IMR-90 (cell line): Measurements from ENCODE around the gene PPP1R9B. TPM values are rescaled to one million over a fixed set of nuclear protein-coding genes. Genes with fewer than 3 reads are reported as not detected.
A peak's percentile ranks its signal among the peaks of the same experiment; 100 is the strongest.

Experiments used
- ATAC-seq: fragments of 200-7000 bp; cut with Tn5 transposase; 2 replicates; pipeline ENCODE4 v1.9.1; 2020; ENCODE audit warnings: low read depth, mild to moderate bottlenecking, moderate library complexity
- BruUV-seq: library from RNA; stranded (reverse); fragments of 400-500 nt; replicated peaks from 2 replicates; lab custom pipeline; 2021; lab: Mats Ljungman, UMichigan
- CTCF ChIA-PET: fragments of 300-600 bp; formaldehyde crosslinking; extraction: SDS; loops from one replicate; lab custom pipeline; 2021; ENCODE audit warnings: antibody characterized with exemption; lab: Yijun Ruan, JAX
- POLR2A ChIA-PET: fragments of 300-600 bp; sonication (Branson Sonifier 250); formaldehyde crosslinking; loops from one replicate; lab custom pipeline; 2022; ENCODE audit warnings: antibody characterized with exemption; ENCODE audit not compliant: unreplicated experiment; lab: Charles Lee
- DNase-seq: peaks from one replicate; pipeline ENCODE4 v3.0.0; 2013
- H2AFZ ChIP-seq: replicated peaks from 2 replicates; pipeline ENCODE3; 2013; ENCODE audit warnings: low read length, mild to moderate bottlenecking; ENCODE audit not compliant: poor library complexity
- H2AK5ac ChIP-seq: 2 replicates; pipeline ENCODE4 v1.6.1; 2013; ENCODE audit warnings: low read depth, low read length, inconsistent platforms
- H2AK9ac ChIP-seq: replicated peaks from 2 replicates; pipeline ENCODE3; 2013; ENCODE audit warnings: mild to moderate bottlenecking, low read depth, low read length, moderate library complexity; ENCODE audit not compliant: poor library complexity
- H2BK120ac ChIP-seq: 2 replicates; pipeline ENCODE4 v1.6.1; 2013; ENCODE audit warnings: low read depth, low read length, inconsistent platforms
- H2BK15ac ChIP-seq: 3 replicates; pipeline ENCODE4 v1.6.1; 2013; ENCODE audit warnings: low read depth, low read length, inconsistent platforms
- H2BK20ac ChIP-seq: 2 replicates; pipeline ENCODE4 v1.6.1; 2013; ENCODE audit warnings: low read depth, mild to moderate bottlenecking, inconsistent platforms, low read length, moderate library complexity
- H2BK5ac ChIP-seq: 2 replicates; pipeline ENCODE4 v1.6.1; 2013; ENCODE audit warnings: mild to moderate bottlenecking, low read depth, low read length, inconsistent platforms; ENCODE audit not compliant: poor library complexity, severe bottlenecking
- H3K14ac ChIP-seq: replicated peaks from 2 replicates; pipeline ENCODE4 v1.6.1; 2013; ENCODE audit warnings: low read depth, low read length, inconsistent platforms
- H3K18ac ChIP-seq: 2 replicates; pipeline ENCODE4 v1.6.1; 2013; ENCODE audit warnings: low read depth, low read length, control low read depth
- H3K23ac ChIP-seq: 2 replicates; pipeline ENCODE4 v1.6.1; 2013; ENCODE audit warnings: low read depth, low read length, inconsistent platforms
- H3K27ac ChIP-seq: 2 replicates; pipeline ENCODE4 v1.5.1; 2013; ENCODE audit warnings: mild to moderate bottlenecking, control low read depth, low read length; ENCODE audit not compliant: insufficient read depth
- H3K27me3 ChIP-seq: 2 replicates; pipeline ENCODE4 v1.6.1; 2013; ENCODE audit warnings: low read length; ENCODE audit not compliant: control insufficient read depth, insufficient read depth
- H3K36me3 ChIP-seq: 2 replicates; pipeline ENCODE4 v1.6.1; 2013; ENCODE audit warnings: low read length, mixed read lengths; ENCODE audit not compliant: control insufficient read depth, insufficient read depth
- H3K4ac ChIP-seq: 2 replicates; pipeline ENCODE4 v1.6.1; 2013; ENCODE audit warnings: low read depth, low read length, inconsistent platforms
- H3K4me1 ChIP-seq: 2 replicates; pipeline ENCODE4 v1.6.1; 2013; ENCODE audit warnings: low read length, mixed read lengths; ENCODE audit not compliant: control insufficient read depth, insufficient read depth
- H3K4me2 ChIP-seq: 2 replicates; pipeline ENCODE4 v1.6.1; 2013; ENCODE audit warnings: low read depth, mild to moderate bottlenecking, control low read depth, low read length, moderate library complexity
- H3K4me3 ChIP-seq: 2 replicates; pipeline ENCODE4 v1.5.1; 2013; ENCODE audit warnings: low read depth, mild to moderate bottlenecking, control low read depth, low read length, moderate library complexity; ENCODE audit not compliant: insufficient read depth
- H3K56ac ChIP-seq: 2 replicates; pipeline ENCODE4 v1.6.1; 2013; ENCODE audit warnings: low read length, inconsistent platforms; ENCODE audit not compliant: insufficient read depth; ENCODE audit errors: extremely low read depth
- H3K79me1 ChIP-seq, 2 experiments: 2 replicates each; pipeline ENCODE4 v1.6.1; 2013; ENCODE audit warnings: low read length in 2 of 2, inconsistent platforms in 1 of 2, low read depth in 1 of 2
- H3K9ac ChIP-seq: 2 replicates; pipeline ENCODE4 v1.6.1; 2013; ENCODE audit warnings: low read depth, low read length, control low read depth
- H3K9me1 ChIP-seq: 2 replicates; pipeline ENCODE4 v1.6.1; 2013; ENCODE audit warnings: low read length, inconsistent platforms; ENCODE audit not compliant: insufficient read depth
- H3K9me3 ChIP-seq: 2 replicates; pipeline ENCODE4 v1.6.1; 2013; ENCODE audit warnings: low read length; ENCODE audit not compliant: control insufficient read depth, insufficient read depth
- H4K20me1 ChIP-seq: 2 replicates; pipeline ENCODE4 v1.6.1; 2013; ENCODE audit warnings: low read length, inconsistent platforms; ENCODE audit not compliant: insufficient read depth
- H4K5ac ChIP-seq: 2 replicates; pipeline ENCODE4 v1.6.1; 2013; ENCODE audit warnings: mild to moderate bottlenecking, low read depth, low read length, control low read depth
- H4K8ac ChIP-seq, 2 experiments: 2 replicates each; pipeline ENCODE4 v1.6.1; 2013; ENCODE audit warnings: low read depth in 2 of 2, low read length in 2 of 2, control low read depth in 1 of 2, inconsistent platforms in 1 of 2
- H4K91ac ChIP-seq: 2 replicates; pipeline ENCODE4 v1.6.1; 2013; ENCODE audit warnings: low read depth, low read length, inconsistent platforms; ENCODE audit not compliant: insufficient read depth
- BHLHE40 ChIP-seq: fragments of 150-350 bp; IDR thresholded peaks from 2 replicates; pipeline ENCODE4 v1.6.1; 2016; ENCODE audit warnings: mild to moderate bottlenecking, low read depth, low read length
- CEBPB ChIP-seq: IDR thresholded peaks from 2 replicates; pipeline ENCODE4 v1.6.1; 2012; ENCODE audit warnings: low read depth, low read length, improper control_type of control experiment
- CHD1 ChIP-seq: IDR thresholded peaks from 2 replicates; pipeline ENCODE4 v1.6.1; 2012; ENCODE audit warnings: low read depth, low read length, improper control_type of control experiment
- CTCF ChIP-seq: conservative IDR thresholded peaks from 2 replicates; pipeline ENCODE4 v1.5.1; 2012; ENCODE audit warnings: mild to moderate bottlenecking, low read depth, low read length, improper control_type of control experiment
- FOS ChIP-seq: fragments of 150-350 bp; IDR thresholded peaks from 2 replicates; pipeline ENCODE4 v1.6.1; 2016; ENCODE audit warnings: low read depth, low read length
- MAFK ChIP-seq: IDR thresholded peaks from 2 replicates; pipeline ENCODE4 v1.6.1; 2012; ENCODE audit warnings: low read depth, low read length, improper control_type of control experiment
- MAZ ChIP-seq: IDR thresholded peaks from 2 replicates; pipeline ENCODE4 v1.6.1; 2012; ENCODE audit warnings: low read depth, mild to moderate bottlenecking, low read length, improper control_type of control experiment, moderate library complexity, borderline replicate concordance
- MXI1 ChIP-seq: IDR thresholded peaks from 2 replicates; pipeline ENCODE4 v1.6.1; 2012; ENCODE audit warnings: low read depth, mild to moderate bottlenecking, low read length, moderate library complexity, borderline replicate concordance
- NFE2L2 ChIP-seq: fragments of 150-350 bp; IDR thresholded peaks from 2 replicates; pipeline ENCODE4 v1.6.1; 2016; ENCODE audit warnings: low read depth, mild to moderate bottlenecking, low read length
- POLR2A ChIP-seq: IDR thresholded peaks from 2 replicates; pipeline ENCODE4 v1.6.1; 2012; ENCODE audit warnings: mild to moderate bottlenecking, low read depth, low read length
- RAD21 ChIP-seq: IDR thresholded peaks from 2 replicates; pipeline ENCODE4 v1.6.1; 2012; ENCODE audit warnings: low read length, improper control_type of control experiment
- RCOR1 ChIP-seq: IDR thresholded peaks from 2 replicates; pipeline ENCODE4 v1.6.1; 2012; ENCODE audit warnings: mild to moderate bottlenecking, low read length, improper control_type of control experiment; ENCODE audit not compliant: insufficient replicate concordance
- RFX5 ChIP-seq: IDR thresholded peaks from 2 replicates; pipeline ENCODE4 v1.8.0; 2012; ENCODE audit warnings: low read depth, mild to moderate bottlenecking, low read length, moderate library complexity
- SMC3 ChIP-seq: fragments of 150-350 bp; IDR thresholded peaks from 2 replicates; pipeline ENCODE4 v1.6.1; 2016; ENCODE audit warnings: low read depth, mild to moderate bottlenecking, antibody characterized with exemption, low read length, moderate library complexity
- USF2 ChIP-seq: fragments of 150-350 bp; IDR thresholded peaks from 2 replicates; pipeline ENCODE4 v1.6.1; 2017; ENCODE audit warnings: mild to moderate bottlenecking, antibody characterized with exemption, low read length, low read depth
- WGBS, 2 experiments: methylation state at CpG; one replicate each; pipeline versions ENCODE4 v1.1.5 to v1.1.7; 2013; ENCODE audit warnings: missing lambda C conversion rate in 2 of 2; ENCODE audit not compliant: insufficient read length in 1 of 2; ENCODE audit errors: extremely low coverage in 2 of 2; 5-methylcytosine and 5-hydroxymethylcytosine counted together
- dilution Hi-C: fragments of 300-500 bp; cut with HindIII; formaldehyde crosslinking; loops from one replicate; pipeline ENCODE4 v1.14.3; 2018; ENCODE audit warnings: low sequenced_read_pairs; ENCODE audit not compliant: unreplicated experiment
- in situ Hi-C: fragments of 300-500 bp; cut with MboI; formaldehyde crosslinking; loops from 3 replicates; pipeline ENCODE4 v1.14.3; 2019; ENCODE audit warnings: low sequenced_read_pairs, inconsistent platforms, mixed read lengths
- intact Hi-C: fragments of 100-400 bp; cut with micrococcal nuclease; formaldehyde crosslinking; loops from 2 replicates; pipeline ENCODE4 v1.10.0; 2022
- polyA plus RNA-seq, 3 experiments: library from polyadenylated mRNA; depleted of rRNA; stranded (reverse); fragments of >200 nt; gene quantifications; 2 replicates each; pipeline ENCODE4 v1.2.3, GENCODE V29; 2012; ENCODE audit warnings: low replicate concordance in 1 of 3
- total RNA-seq: library from RNA; depleted of rRNA; stranded (reverse); fragments of >200 nt; gene quantifications from 2 replicates; pipeline ENCODE4 v1.2.3, GENCODE V29; 2012
- TF ChIP-seq, protein P1 (sequence below): fragments of 150-350 bp; IDR thresholded peaks from 2 replicates; pipeline ENCODE4 v1.6.1; 2016; ENCODE audit warnings: low read depth, mild to moderate bottlenecking, low read length, moderate library complexity, borderline replicate concordance

Gene PPP1R9B
- total and polyA plus RNA-seq, 2 of the 4 experiments (the other 2 are of a cell fraction), result 23.0 to 28.0 TPM

GRCh38 chr17:50109207-50109606 is 41.3 kb downstream of the PPP1R9B start:
- Histone ChIP-seq H4K8ac (no peak overlapping the region), H2AFZ (no peak overlapping the region), H3K9me3 (no peaks in the 10 kb centered on the region), H2BK120ac (no peak overlapping the region), H3K4me1 (peaks cover 3% of the 10 kb centered on the region), H3K36me3 (peaks cover 35% of the 10 kb centered on the region; the same call in 1 of the 2 replicates), H2BK20ac (no peak overlapping the region), H3K4me2 (no peak overlapping the region), H3K9ac (no peak overlapping the region), H2AK9ac (peak overlapping the region; percentile 6), H3K14ac (no peak overlapping the region), H2AK5ac (no peak overlapping the region), H4K5ac (no peak overlapping the region), H3K27ac (no peak overlapping the region), H2BK15ac (no peak overlapping the region), H4K20me1 (no peaks in the 10 kb centered on the region), H2BK5ac (no peak overlapping the region), H3K18ac (no peak overlapping the region), H3K23ac (no peak overlapping the region), H3K4me3 (no peak overlapping the region), H3K9me1 (peaks cover 6% of the 10 kb centered on the region), H3K27me3 (no peaks in the 10 kb centered on the region), H3K4ac (no peak overlapping the region), H3K56ac (no peak overlapping the region), H4K91ac (no peak overlapping the region), H3K79me1 (no peaks in the 10 kb centered on the region)
- dilution Hi-C loops, result no loop called here
- TF ChIP-seq CHD1, result no peak
- TF ChIP-seq CTCF, result no peak
- no peak for TF ChIP-seq BHLHE40
- no peak for TF ChIP-seq RCOR1
- no peak for TF ChIP-seq USF2
- TF ChIP-seq, protein P1, sequence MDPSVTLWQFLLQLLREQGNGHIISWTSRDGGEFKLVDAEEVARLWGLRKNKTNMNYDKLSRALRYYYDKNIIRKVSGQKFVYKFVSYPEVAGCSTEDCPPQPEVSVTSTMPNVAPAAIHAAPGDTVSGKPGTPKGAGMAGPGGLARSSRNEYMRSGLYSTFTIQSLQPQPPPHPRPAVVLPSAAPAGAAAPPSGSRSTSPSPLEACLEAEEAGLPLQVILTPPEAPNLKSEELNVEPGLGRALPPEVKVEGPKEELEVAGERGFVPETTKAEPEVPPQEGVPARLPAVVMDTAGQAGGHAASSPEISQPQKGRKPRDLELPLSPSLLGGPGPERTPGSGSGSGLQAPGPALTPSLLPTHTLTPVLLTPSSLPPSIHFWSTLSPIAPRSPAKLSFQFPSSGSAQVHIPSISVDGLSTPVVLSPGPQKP, result no peak
- no peak for TF ChIP-seq SMC3
- TF ChIP-seq FOS, result no peak
- no peak for TF ChIP-seq MAFK
- TF ChIP-seq CEBPB, result no peak
- no peak for TF ChIP-seq NFE2L2
- no peak for TF ChIP-seq POLR2A
- TF ChIP-seq MAZ, result no peak
- no peak for TF ChIP-seq RFX5
- TF ChIP-seq RAD21, result no peak
- TF ChIP-seq MXI1, result no peak
- ChIA-PET CTCF (interaction anchor here (2.1 kb wide), 1 partner anchor 15 kb away, joined by 7 read pairs; no protein-coding TSS in a partner anchor), POLR2A (no interaction called here)
- intact Hi-C loops, result no loop called here
- in situ Hi-C loops, result no loop called here
- WGBS, 2 experiments, result 80% methylated on average over 1 of the region's 7 CpGs; no CpG with 5 or more reads in 1 of the 2 experiments
- no TSS peak for BruUV-seq
- ATAC-seq (no peak), DNase-seq (no peak)
